Keratinocyte (primary cell): ENCODE results near the gene MOB2. TPM values are rescaled to one million over a fixed set of nuclear protein-coding genes. Genes with fewer than 3 reads are reported as not detected.

Experiments
- DNase-seq: peaks from one replicate; pipeline ENCODE4 v3.0.0-alpha.2; 2011; ENCODE audit warnings: low read depth, missing footprints, low spot score
- FAIRE-seq: peaks from 2 replicates; lab custom pipeline; 2011; peaks lifted over from hg19 to GRCh38; lab: Jason Lieb, UNC
- H2AFZ ChIP-seq: 2 replicates; pipeline ENCODE4 v1.6.0; 2012; ENCODE audit warnings: low read length, control low read depth, inconsistent platforms; ENCODE audit not compliant: control insufficient read depth
- H3K27ac ChIP-seq: 2 replicates; pipeline ENCODE4 v1.5.1; 2011; ENCODE audit warnings: low read length; ENCODE audit not compliant: control insufficient read depth, insufficient read depth
- H3K27me3 ChIP-seq: 3 replicates; pipeline ENCODE4 v1.6.0; 2011; ENCODE audit warnings: low read length; ENCODE audit not compliant: control insufficient read depth, insufficient read depth; ENCODE audit errors: extremely low read depth
- H3K36me3 ChIP-seq, 2 experiments: 2 replicates in 1 of 2; 3 replicates in 1 of 2; pipeline ENCODE4 v1.5.1; 2011; ENCODE audit warnings: low read length in 2 of 2, mild to moderate bottlenecking in 1 of 2; ENCODE audit not compliant: control insufficient read depth in 2 of 2, insufficient read depth in 2 of 2; ENCODE audit errors: extremely low read depth in 1 of 2
- H3K4me1 ChIP-seq: 3 replicates; pipeline ENCODE4 v1.5.1; 2011; ENCODE audit warnings: low read length; ENCODE audit not compliant: control insufficient read depth, insufficient read depth; ENCODE audit errors: extremely low read depth
- H3K4me2 ChIP-seq: 3 replicates; pipeline ENCODE4 v1.6.0; 2011; ENCODE audit warnings: low read depth, low read length; ENCODE audit not compliant: control insufficient read depth, insufficient read depth; ENCODE audit errors: extremely low read depth
- H3K4me3 ChIP-seq, 3 experiments: fragments of 200-600 bp in 1 of 3; sonication (generic) in 1 of 3; 2 replicates in 2 of 3; 3 replicates in 1 of 3; pipeline ENCODE4 v1.5.1; 2011 to 2016; ENCODE audit warnings: low read length in 3 of 3, mild to moderate bottlenecking in 3 of 3, control low read depth in 2 of 3, inconsistent platforms in 1 of 3, low read depth in 1 of 3, mixed read lengths in 1 of 3, mixed run types in 1 of 3, moderate library complexity in 1 of 3; ENCODE audit not compliant: control insufficient read depth in 2 of 3, insufficient read depth in 2 of 3; ENCODE audit errors: extremely low read depth in 1 of 3
- H3K79me2 ChIP-seq: 2 replicates; pipeline ENCODE4 v1.6.0; 2012; ENCODE audit warnings: low read length; ENCODE audit not compliant: control insufficient read depth, insufficient read depth
- H3K9ac ChIP-seq: 3 replicates; pipeline ENCODE4 v1.6.0; 2011; ENCODE audit warnings: low read length; ENCODE audit not compliant: control insufficient read depth, insufficient read depth; ENCODE audit errors: extremely low read depth
- H3K9me1 ChIP-seq: 3 replicates; pipeline ENCODE4 v1.6.0; 2011; ENCODE audit warnings: low read length; ENCODE audit not compliant: control insufficient read depth, insufficient read depth; ENCODE audit errors: extremely low read depth
- H3K9me3 ChIP-seq: 2 replicates; pipeline ENCODE4 v1.5.1; 2012; ENCODE audit warnings: low read depth, low read length; ENCODE audit not compliant: control insufficient read depth
- H4K20me1 ChIP-seq: 3 replicates; pipeline ENCODE4 v1.6.0; 2011; ENCODE audit warnings: low read length; ENCODE audit not compliant: control insufficient read depth, insufficient read depth; ENCODE audit errors: extremely low read depth
- CTCF ChIP-seq, 3 experiments: IDR thresholded peaks in 1 of 3; conservative IDR thresholded peaks in 1 of 3; optimal IDR thresholded peaks in 1 of 3; 2 replicates in 2 of 3; 3 replicates in 1 of 3; pipeline versions ENCODE3 to v1.5.1; 2011; ENCODE audit warnings: low read length in 3 of 3, mild to moderate bottlenecking in 3 of 3, moderate library complexity in 2 of 3, control low read depth in 1 of 3, inconsistent platforms in 1 of 3; ENCODE audit not compliant: insufficient read depth in 2 of 3; ENCODE audit errors: extremely low read depth in 1 of 3
- EZH2 ChIP-seq: IDR thresholded peaks from one replicate; pipeline ENCODE4 v1.6.1; 2012; ENCODE audit warnings: inconsistent platforms, mild to moderate bottlenecking, low read length, moderate library complexity
- dilution Hi-C: fragments of 300-500 bp; cut with MboI; formaldehyde crosslinking; loops from one replicate; pipeline ENCODE4 v1.7.0; 2020; ENCODE audit warnings: low sequenced_read_pairs; ENCODE audit not compliant: extremely low pct_ligation_motif_present
- polyA plus RNA-seq, 5 experiments: library from polyadenylated mRNA; depleted of rRNA in 3 of 5; stranded (reverse) in 3 of 5; stranded (forward) in 1 of 5; unstranded in 1 of 5; fragments of >200 nt; gene quantifications; 1 replicate in 1 of 5; 2 replicates in 3 of 5; 3 replicates in 1 of 5; pipeline versions ENCODE4 v1.2.1 to v1.2.3, GENCODE V29; 2011 to 2012; ENCODE audit warnings: missing spikeins in 2 of 5, low read depth in 1 of 5, low replicate concordance in 1 of 5

The MOB2 gene
- polyA plus RNA-seq, 1 donor (not counting 4 experiments of a cell fraction or from before 2014, with no cell fraction given), result 37.7 TPM

- no peak for FAIRE-seq
- no peaks in the 10 kb centered on the region for H3K79me2 ChIP-seq
- dilution Hi-C loops, result no loop called here
- no peak overlapping the region for H3K4me3 ChIP-seq
- TF ChIP-seq CTCF (optimal IDR thresholded peaks at IDR 0.05 in 1 of 3, IDR thresholded peaks at IDR 0.05 in 1 of 3, conservative IDR thresholded peaks at IDR 0.05 in 1 of 3; ENCODE audit: extremely low read depth in 1 of 3, insufficient read depth in 2 of 3, low read length in 3 of 3) (no peak), EZH2 (no peak)
- no peak for DNase-seq
- no peaks in the 10 kb centered on the region for H3K4me1 ChIP-seq
- no peaks in the 10 kb centered on the region for H3K9me1 ChIP-seq
- no peak overlapping the region for H3K9ac ChIP-seq
- H3K36me3 ChIP-seq, result no peaks in the 10 kb centered on the region
- no peaks in the 10 kb centered on the region for H4K20me1 ChIP-seq
- no peak overlapping the region for H3K27ac ChIP-seq
- H2AFZ ChIP-seq, result no peak overlapping the region
- no peaks in the 10 kb centered on the region for H3K27me3 ChIP-seq
- H3K4me2 ChIP-seq, result no peak overlapping the region
- H3K9me3 ChIP-seq, result peaks cover under 1% of the 10 kb centered on the region
These were observed 52.5 kb downstream of the MOB2 start for GRCh38 chr11:1433977-1434640.

- FAIRE-seq, result no peak
- peaks cover 6% of the 10 kb centered on the region for H3K9me3 ChIP-seq
These were observed 53.0 kb downstream of the MOB2 start for GRCh38 chr11:1433568-1433967.

More at GRCh38 chr11:1433568-1433967, 53.0 kb downstream of the MOB2 start:
- Histone ChIP-seq H3K4me1 (no peaks in the 10 kb centered on the region), H4K20me1 (no peaks in the 10 kb centered on the region), H3K36me3 (no peaks in the 10 kb centered on the region), H3K4me3 (no peak overlapping the region), H3K9ac (no peak overlapping the region), H3K9me1 (no peaks in the 10 kb centered on the region), H3K27me3 (no peaks in the 10 kb centered on the region), H3K4me2 (no peak overlapping the region), H3K79me2 (no peaks in the 10 kb centered on the region), H2AFZ (no peak overlapping the region), H3K27ac (no peak overlapping the region)
- dilution Hi-C loops, result no loop called here
- no peak for TF ChIP-seq EZH2
- TF ChIP-seq CTCF (optimal IDR thresholded peaks at IDR 0.05 in 1 of 3, IDR thresholded peaks at IDR 0.05 in 1 of 3, conservative IDR thresholded peaks at IDR 0.05 in 1 of 3; ENCODE audit: extremely low read depth in 1 of 3, insufficient read depth in 2 of 3, low read length in 3 of 3), result no peak
- no peak for DNase-seq
